Osteoblast (primary cell): ENCODE results near the gene MTMR11. TPM values are rescaled to one million over a fixed set of nuclear protein-coding genes. Genes with fewer than 3 reads are reported as not detected.

Experiments
- DNase-seq: peaks from one replicate; pipeline ENCODE4 v3.0.0; 2011; ENCODE audit warnings: low spot score, mixed read lengths; ENCODE audit not compliant: insufficient read length; ENCODE audit errors: missing footprints
- H2AFZ ChIP-seq: 2 replicates; pipeline ENCODE4 v1.6.0; 2011; ENCODE audit warnings: mild to moderate bottlenecking, low read length
- H3K27ac ChIP-seq: 2 replicates; pipeline ENCODE4 v1.5.1; 2011; ENCODE audit warnings: mild to moderate bottlenecking, low read depth, low read length, moderate library complexity
- H3K27me3 ChIP-seq: 2 replicates; pipeline ENCODE4 v1.6.0; 2012; ENCODE audit warnings: mild to moderate bottlenecking, control low read depth, inconsistent platforms, low read length, moderate library complexity; ENCODE audit not compliant: insufficient read depth
- H3K36me3 ChIP-seq: 2 replicates; pipeline ENCODE4 v1.5.1; 2011; ENCODE audit warnings: mild to moderate bottlenecking, low read length, control low read depth, moderate library complexity; ENCODE audit not compliant: insufficient read depth
- H3K4me1 ChIP-seq: 2 replicates; pipeline ENCODE4 v1.5.1; 2011; ENCODE audit warnings: mild to moderate bottlenecking, low read length, control low read depth, moderate library complexity; ENCODE audit not compliant: insufficient read depth
- H3K4me2 ChIP-seq: 2 replicates; pipeline ENCODE4 v1.6.0; 2011; ENCODE audit warnings: mild to moderate bottlenecking, low read length; ENCODE audit not compliant: insufficient read depth
- H3K4me3 ChIP-seq: fragments of 200-600 bp; sonication (generic); 3 replicates; pipeline ENCODE4 v1.5.1; 2012; ENCODE audit warnings: mild to moderate bottlenecking, low read length, inconsistent platforms; ENCODE audit not compliant: insufficient read depth
- H3K79me2 ChIP-seq: 2 replicates; pipeline ENCODE4 v1.6.0; 2012; ENCODE audit warnings: mild to moderate bottlenecking, low read length, control low read depth, inconsistent platforms; ENCODE audit not compliant: insufficient read depth
- H3K9me3 ChIP-seq: 2 replicates; pipeline ENCODE4 v1.5.1; 2011; ENCODE audit warnings: low read depth, low read length, control low read depth
- H4K20me1 ChIP-seq: 2 replicates; pipeline ENCODE4 v1.6.0; 2012; ENCODE audit warnings: mild to moderate bottlenecking, low read length, control low read depth; ENCODE audit not compliant: insufficient read depth
- CTCF ChIP-seq: IDR thresholded peaks from 2 replicates; pipeline ENCODE4 v1.5.1; 2011; ENCODE audit warnings: mild to moderate bottlenecking, low read depth, low read length, moderate library complexity; ENCODE audit errors: extremely low read depth
- total RNA-seq: library from RNA; depleted of rRNA; stranded (reverse); fragments of >200 nt; gene quantifications from 2 replicates; pipeline ENCODE4 v1.2.3, GENCODE V29; 2012

Gene MTMR11
- total RNA-seq, 1 donor, result 7.2 TPM

GRCh38 chr1:149937759-149938158 is 1.1 kb upstream of the MTMR11 start:
- no peak for DNase-seq
- peak overlapping the region; percentile 98 for H3K4me2 ChIP-seq
- H2AFZ ChIP-seq, result no peak overlapping the region
- peaks cover 9% of the 10 kb centered on the region for H3K79me2 ChIP-seq
- H3K36me3 ChIP-seq, result peaks cover 8% of the 10 kb centered on the region
- H3K9me3 ChIP-seq, result no peaks in the 10 kb centered on the region
- TF ChIP-seq CTCF, result no peak
- H3K27ac ChIP-seq, result peak overlapping the region; percentile 17
- H3K4me3 ChIP-seq, result no peak overlapping the region
- H3K27me3 ChIP-seq, result no peaks in the 10 kb centered on the region
- peaks cover 37% of the 10 kb centered on the region for H3K4me1 ChIP-seq
- no peaks in the 10 kb centered on the region for H4K20me1 ChIP-seq

GRCh38 chr1:149936992-149937705 is 470 bp upstream of the MTMR11 start:
- peak; percentile 22 for TF ChIP-seq CTCF
- Histone ChIP-seq H3K27me3 (no peaks in the 10 kb centered on the region), H4K20me1 (no peaks in the 10 kb centered on the region), H3K4me2 (peak overlapping the region; percentile 98), H3K9me3 (no peaks in the 10 kb centered on the region), H3K4me1 (peaks cover 37% of the 10 kb centered on the region), H2AFZ (peak overlapping the region; percentile 77), H3K79me2 (peaks cover 9% of the 10 kb centered on the region), H3K4me3 (peak overlapping the region; percentile 89), H3K36me3 (peaks cover 9% of the 10 kb centered on the region), H3K27ac (peak overlapping the region; percentile 17)
- no peak for DNase-seq

- peaks cover 26% of the 10 kb centered on the region for H3K36me3 ChIP-seq
- no peaks in the 10 kb centered on the region for H3K27me3 ChIP-seq
- no peak for DNase-seq
- H3K4me1 ChIP-seq, result peaks cover 30% of the 10 kb centered on the region
- H3K4me3 ChIP-seq, result no peak overlapping the region
- peaks cover 9% of the 10 kb centered on the region for H3K79me2 ChIP-seq
- H3K27ac ChIP-seq, result no peak overlapping the region
- TF ChIP-seq CTCF, result no peak
- no peak overlapping the region for H2AFZ ChIP-seq
- no peaks in the 10 kb centered on the region for H3K9me3 ChIP-seq
- no peak overlapping the region for H3K4me2 ChIP-seq
- H4K20me1 ChIP-seq, result no peaks in the 10 kb centered on the region
These were observed 2.3 kb downstream of the MTMR11 start for GRCh38 chr1:149934356-149934755.

- Histone ChIP-seq H3K27ac (no peak overlapping the region), H3K27me3 (no peaks in the 10 kb centered on the region), H2AFZ (no peak overlapping the region), H3K36me3 (peaks cover 26% of the 10 kb centered on the region), H3K4me2 (no peak overlapping the region), H4K20me1 (no peaks in the 10 kb centered on the region), H3K79me2 (peaks cover 9% of the 10 kb centered on the region), H3K4me1 (peaks cover 28% of the 10 kb centered on the region), H3K9me3 (no peaks in the 10 kb centered on the region), H3K4me3 (no peak overlapping the region)
- no peak for DNase-seq
- TF ChIP-seq CTCF, result no peak
These were observed 3.5 kb downstream of the MTMR11 start for GRCh38 chr1:149933208-149933607.
